HG03175 (cell line): ENCODE measurements around the gene CAMK2G.
"Not testable (repeated sequence)": the region's sequence is repeated elsewhere in the genome, so short reads cannot be mapped to it uniquely, and the experiment has no call there.

Experiments
- ATAC-seq: cut with Tn5 transposase; IDR thresholded peaks from one replicate; pipeline ENCODE4 v1.9.1; 2021; ENCODE audit warnings: mild to moderate bottlenecking, moderate library complexity; ENCODE audit not compliant: unreplicated experiment

CAMK2G gene

DNA sequence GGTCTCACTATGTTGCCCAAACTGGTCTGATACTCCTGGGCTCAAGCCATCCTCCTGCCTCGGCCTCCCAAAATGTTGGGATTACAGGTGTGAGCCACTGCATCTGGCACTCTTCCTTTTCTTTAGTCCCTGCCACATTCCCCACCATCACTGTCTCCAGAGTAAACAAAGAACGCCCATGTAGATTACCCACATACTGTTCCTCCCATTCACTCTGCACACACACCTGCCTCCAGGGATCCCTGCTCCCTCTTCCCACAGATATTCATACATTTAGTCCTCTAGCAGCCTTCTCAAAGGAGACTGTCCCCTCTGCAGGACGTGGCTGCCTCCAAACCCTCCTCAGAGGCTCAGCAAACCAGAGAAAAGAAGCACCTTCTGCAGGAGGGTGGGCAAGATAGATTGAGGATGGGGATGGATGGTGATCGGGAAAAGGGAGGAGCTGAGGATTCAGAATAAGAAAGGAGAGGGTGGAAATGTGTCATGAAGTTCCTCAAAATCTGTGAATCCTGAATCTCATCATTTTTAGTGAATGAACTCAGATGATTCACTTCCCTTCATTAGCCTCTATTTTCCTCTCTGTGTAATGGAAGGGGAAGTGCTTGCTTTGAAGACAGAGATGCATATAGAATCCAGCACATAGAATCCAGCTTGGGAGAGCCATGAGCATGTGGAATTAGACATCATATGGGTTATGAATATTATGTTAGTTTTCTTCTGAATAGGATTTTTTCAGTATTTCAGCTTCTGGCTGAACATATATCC is 31.1 kb upstream of the CAMK2G start:
- ATAC-seq: no peak

- ATAC-seq: no peak
These were observed 28.0 kb upstream of the CAMK2G start for GRCh38 chr10:73902351-73902750.

DNA sequence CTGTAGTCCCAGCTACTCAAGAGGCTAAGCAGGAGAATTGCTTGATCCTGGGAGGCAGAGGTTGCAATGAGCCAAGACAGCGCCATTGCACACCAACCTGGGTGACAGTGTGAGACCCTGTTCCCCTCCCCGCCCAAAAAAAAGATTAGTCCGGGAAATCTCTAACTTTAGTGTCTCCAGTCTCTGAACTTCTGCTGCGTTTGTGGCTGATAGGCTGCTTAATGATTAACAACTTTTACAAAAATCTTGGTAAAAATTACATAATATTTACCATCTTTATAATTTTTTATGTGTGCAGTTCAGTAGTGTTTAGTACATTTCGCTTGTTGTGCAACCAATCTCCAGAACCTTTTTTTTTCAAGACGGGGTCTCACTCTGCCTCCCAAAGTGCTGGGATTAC is 26.9 kb upstream of the CAMK2G start:
- ATAC-seq: no peak

DNA sequence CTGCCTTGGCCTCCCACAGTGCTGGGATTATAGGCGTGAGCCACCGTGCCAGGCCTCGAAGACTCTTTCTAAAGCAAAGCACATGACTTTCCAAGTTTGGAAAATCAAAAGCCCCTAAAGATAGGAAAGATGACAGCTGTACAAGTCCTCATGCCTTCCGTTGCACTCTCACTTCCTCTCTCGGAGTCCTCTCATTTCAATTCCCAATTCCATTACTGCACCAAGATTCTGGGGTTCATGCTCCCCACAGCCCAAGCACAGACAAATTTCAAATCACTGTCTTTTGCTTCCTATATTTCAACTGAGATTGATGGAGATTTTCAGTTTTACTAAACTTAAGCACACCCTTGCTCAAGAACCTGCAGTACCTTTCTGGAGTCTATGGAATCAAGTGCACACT is 25.7 kb upstream of the CAMK2G start:
- ATAC-seq: no peak

GRCh38 chr10:73899423-73899822 is 25.1 kb upstream of the CAMK2G start:
- ATAC-seq: no peak

- no peak for ATAC-seq
These were observed 24.5 kb upstream of the CAMK2G start for GRCh38 chr10:73898730-73899410.

- no peak for ATAC-seq
These were observed 23.3 kb upstream of the CAMK2G start for GRCh38 chr10:73897693-73898092.

DNA sequence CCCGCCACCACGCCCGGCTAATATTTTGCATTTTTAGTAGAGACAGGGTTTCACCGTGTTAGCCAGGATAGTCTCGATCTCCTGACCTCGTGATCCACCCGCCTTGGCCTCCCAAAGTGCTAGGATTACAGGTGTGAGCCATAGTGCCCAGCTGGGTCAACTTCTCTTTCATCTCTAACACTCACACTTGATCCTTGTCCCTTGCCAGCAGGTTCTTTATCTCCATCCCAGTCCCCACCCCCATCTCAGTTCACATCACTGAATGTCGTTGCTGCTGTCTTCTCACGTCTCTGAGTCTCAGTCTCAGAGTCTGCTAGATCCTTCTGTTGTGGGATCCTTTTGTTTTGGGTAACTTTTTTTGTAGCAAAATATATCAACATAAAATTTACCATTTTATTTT is 21.0 kb upstream of the CAMK2G start:
- ATAC-seq: not testable (repeated sequence)

GRCh38 chr10:73894245-73894971 is 20.1 kb upstream of the CAMK2G start:
- ATAC-seq: no peak

DNA sequence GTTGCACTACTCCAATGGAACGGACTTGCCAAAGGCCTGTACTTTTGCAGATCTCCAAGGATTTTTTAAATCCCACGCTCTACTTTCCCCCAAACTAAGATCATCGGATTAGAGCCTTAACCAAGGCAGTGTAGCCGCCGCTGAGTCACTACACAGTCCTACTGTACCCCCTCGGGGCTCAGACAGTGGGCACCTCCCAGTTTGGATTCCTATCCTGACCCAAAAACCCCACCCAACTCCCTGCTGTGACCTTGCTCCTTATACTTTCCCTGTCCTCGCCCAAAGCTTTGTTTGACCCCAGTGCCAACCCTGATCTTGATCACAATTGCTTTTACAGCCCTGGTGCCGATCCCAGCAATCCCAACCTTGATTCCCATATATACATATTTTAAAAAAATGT is 19.1 kb upstream of the CAMK2G start:
- no peak for ATAC-seq

GRCh38 chr10:73892310-73893030 is 18.1 kb upstream of the CAMK2G start:
- ATAC-seq: no peak

- no peak for ATAC-seq
These were observed 17.2 kb upstream of the CAMK2G start for GRCh38 chr10:73891540-73891939.

- ATAC-seq: not testable (repeated sequence)
These were observed 16.5 kb upstream of the CAMK2G start for GRCh38 chr10:73890830-73891229.

DNA sequence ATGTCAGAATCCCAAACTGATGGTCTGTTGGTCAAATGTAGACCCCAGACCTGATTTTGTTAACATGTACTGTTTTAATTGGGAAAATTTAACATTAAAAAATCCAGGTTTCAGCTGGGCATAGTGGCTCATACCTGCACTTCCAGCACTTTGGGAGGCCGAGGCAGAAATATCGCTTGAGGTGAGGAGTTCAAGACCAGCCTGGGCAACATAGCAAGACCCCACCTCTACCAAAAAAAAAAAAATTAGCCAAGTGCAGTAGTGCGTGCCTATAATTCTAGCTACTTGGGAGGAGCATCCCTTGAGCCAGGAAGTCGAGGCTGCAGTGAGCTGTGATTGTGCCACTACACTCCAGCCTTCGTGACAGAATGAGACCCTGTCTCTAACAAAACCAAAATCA is 15.9 kb upstream of the CAMK2G start:
- ATAC-seq: no peak

DNA sequence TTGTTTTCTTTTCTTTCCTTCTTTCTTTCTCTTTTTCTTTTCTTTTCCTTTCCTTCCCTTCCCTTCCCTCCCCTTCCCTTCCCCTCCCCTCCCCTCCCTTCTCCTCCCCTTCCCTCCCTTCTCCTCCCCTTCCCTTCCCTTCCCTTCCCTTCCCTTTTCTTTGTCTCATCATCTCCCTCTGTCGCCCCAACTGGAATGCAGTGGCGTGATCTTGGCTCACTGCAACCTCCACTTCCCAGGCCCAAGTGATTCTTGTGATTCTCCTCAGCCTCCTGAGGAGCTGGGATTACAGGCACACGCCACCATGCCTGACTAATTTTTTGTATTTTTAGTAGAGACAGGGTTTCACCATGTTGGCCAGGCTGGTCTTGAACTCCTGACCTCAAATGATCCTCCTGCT is 15.1 kb upstream of the CAMK2G start:
- not testable (repeated sequence) for ATAC-seq

GRCh38 chr10:73889014-73889413 is 14.7 kb upstream of the CAMK2G start:
- no peak for ATAC-seq

GRCh38 chr10:73888514-73888913 is 14.2 kb upstream of the CAMK2G start:
- ATAC-seq: no peak

DNA sequence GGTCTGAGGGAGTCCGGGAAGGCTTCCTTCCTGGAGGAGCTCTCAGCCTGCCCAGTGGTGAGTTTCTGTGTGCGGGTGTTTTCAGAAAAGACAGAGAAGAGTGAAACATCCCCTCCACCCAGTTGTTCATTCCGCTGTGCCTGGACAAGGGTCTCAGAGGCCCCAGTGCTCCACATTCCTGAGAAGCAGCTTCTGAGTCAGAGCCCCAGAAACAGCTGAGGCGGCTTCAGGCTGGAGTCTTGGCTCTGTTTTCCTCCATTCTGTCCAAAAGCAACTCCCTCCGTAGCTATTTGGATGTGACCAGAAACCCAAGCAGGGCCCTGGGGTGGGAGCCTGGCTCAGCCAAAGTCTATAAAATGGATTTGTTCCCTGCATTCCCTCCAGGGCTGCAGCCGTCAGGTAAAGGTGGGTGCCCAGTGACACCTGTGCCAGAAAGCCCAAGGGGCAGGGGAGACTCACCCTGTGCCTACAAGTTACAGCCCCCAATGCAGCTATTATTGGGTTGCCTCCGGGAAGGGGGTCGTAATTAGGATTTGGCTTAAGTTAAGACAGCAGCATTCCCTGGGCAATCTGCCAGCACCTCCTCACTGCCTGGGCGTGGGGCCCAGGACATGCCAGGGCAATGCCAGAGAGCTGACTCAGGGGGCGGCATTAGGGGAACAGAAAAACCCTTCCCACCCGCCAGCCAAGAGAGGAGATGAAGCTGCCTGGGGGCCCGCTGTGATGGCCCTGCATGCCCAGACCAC is 13.1 kb upstream of the CAMK2G start:
- no peak for ATAC-seq

DNA sequence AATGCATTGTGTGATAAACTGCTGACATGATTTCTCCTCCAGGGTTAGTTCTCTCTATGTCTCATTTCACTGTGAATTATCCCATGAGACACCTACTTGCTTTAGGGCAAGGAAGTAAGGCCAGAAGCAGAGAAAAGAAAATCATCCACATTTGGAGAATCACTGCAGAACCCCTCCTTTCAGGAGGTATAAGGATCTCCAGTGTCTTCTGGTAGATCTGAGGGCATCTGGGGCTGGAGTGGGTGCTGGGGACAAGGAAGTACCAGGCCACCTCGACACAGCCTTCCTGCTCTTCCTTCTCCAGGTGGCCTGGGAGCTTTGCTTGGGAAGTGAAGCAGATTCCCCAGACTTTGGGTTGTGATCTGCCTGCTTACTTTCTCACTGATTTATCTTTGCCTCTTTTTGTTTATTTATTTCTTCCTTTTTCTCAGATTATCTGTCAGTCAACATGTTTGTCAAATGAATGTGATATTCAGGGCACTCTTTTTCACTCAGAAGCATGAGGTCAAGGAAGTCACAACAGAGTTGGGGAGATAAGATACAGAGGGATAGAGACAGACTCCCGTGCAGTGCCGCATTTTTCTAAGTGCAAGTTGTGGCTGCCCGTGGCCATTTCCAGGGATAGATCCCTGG is 12.4 kb upstream of the CAMK2G start:
- ATAC-seq: no peak

- peak; percentile 88 for ATAC-seq
These were observed 11.8 kb upstream of the CAMK2G start for GRCh38 chr10:73886085-73886529.
